H9 (cell line): ENCODE results near the gene DOLPP1. TPM values are rescaled to one million over a fixed set of nuclear protein-coding genes. Genes with fewer than 3 reads are reported as not detected.

Experiments used
- DNase-seq: peaks from one replicate; pipeline ENCODE4 v3.0.0-alpha.2; 2017
- H2AFZ ChIP-seq: one replicate; pipeline ENCODE4 v1.6.1; 2013; ENCODE audit warnings: mild to moderate bottlenecking, low read length, control low read depth, moderate library complexity
- H2AK5ac ChIP-seq: 2 replicates; pipeline ENCODE4 v1.6.1; 2013; ENCODE audit warnings: low read length, control low read depth, mixed read lengths; ENCODE audit not compliant: insufficient read length
- H2BK120ac ChIP-seq: one replicate; pipeline ENCODE4 v1.6.1; 2013; ENCODE audit warnings: low read depth, mild to moderate bottlenecking, low read length, control low read depth, inconsistent platforms; ENCODE audit not compliant: poor library complexity, severe bottlenecking
- H2BK12ac ChIP-seq: 2 replicates; pipeline ENCODE4 v1.6.1; 2013; ENCODE audit warnings: low read length, control low read depth, mixed read lengths, low read depth; ENCODE audit not compliant: insufficient read length
- H2BK15ac ChIP-seq: 2 replicates; pipeline ENCODE4 v1.6.1; 2013; ENCODE audit warnings: low read depth, low read length, control low read depth
- H2BK20ac ChIP-seq: one replicate; pipeline ENCODE4 v1.6.1; 2013; ENCODE audit warnings: low read depth, mild to moderate bottlenecking, low read length, control low read depth, inconsistent platforms; ENCODE audit not compliant: poor library complexity, severe bottlenecking
- H2BK5ac ChIP-seq: 2 replicates; pipeline ENCODE4 v1.6.1; 2013; ENCODE audit warnings: low read length, control low read depth, mixed read lengths; ENCODE audit not compliant: insufficient read length
- H3K14ac ChIP-seq: 2 replicates; pipeline ENCODE4 v1.6.1; 2013; ENCODE audit warnings: low read length, control low read depth; ENCODE audit not compliant: insufficient read depth
- H3K18ac ChIP-seq: 2 replicates; pipeline ENCODE4 v1.6.1; 2013; ENCODE audit warnings: low read depth, mild to moderate bottlenecking, mixed read lengths, low read length, control low read depth; ENCODE audit not compliant: insufficient read length
- H3K23ac ChIP-seq: 2 replicates; pipeline ENCODE4 v1.6.1; 2013; ENCODE audit warnings: low read length, control low read depth, mixed read lengths, low read depth; ENCODE audit not compliant: insufficient read length
- H3K23me2 ChIP-seq: 2 replicates; pipeline ENCODE4 v1.6.1; 2013; ENCODE audit warnings: low read depth, mild to moderate bottlenecking, mixed read lengths, low read length, control low read depth; ENCODE audit not compliant: insufficient read length, poor library complexity, severe bottlenecking
- H3K27ac ChIP-seq: 2 replicates; pipeline ENCODE4 v1.5.1; 2013; ENCODE audit warnings: low read length, control low read depth, mixed read lengths, low read depth; ENCODE audit not compliant: insufficient read length
- H3K27me3 ChIP-seq: 2 replicates; pipeline ENCODE4 v1.6.1; 2013; ENCODE audit warnings: low read length, control low read depth, inconsistent platforms; ENCODE audit not compliant: insufficient read depth
- H3K4ac ChIP-seq: 2 replicates; pipeline ENCODE4 v1.6.1; 2013; ENCODE audit warnings: low read depth, mild to moderate bottlenecking, control low read depth, inconsistent platforms, low read length, moderate library complexity
- H3K4me1 ChIP-seq: 2 replicates; pipeline ENCODE4 v1.6.1; 2013; ENCODE audit warnings: low read length, control low read depth, inconsistent platforms; ENCODE audit not compliant: insufficient read depth
- H3K4me2 ChIP-seq: 2 replicates; pipeline ENCODE4 v1.6.1; 2013; ENCODE audit warnings: low read length, control low read depth, mixed read lengths; ENCODE audit not compliant: insufficient read length, insufficient read depth
- H3K56ac ChIP-seq: 2 replicates; pipeline ENCODE4 v1.6.1; 2013; ENCODE audit warnings: low read depth, mild to moderate bottlenecking, mixed read lengths, low read length, control low read depth; ENCODE audit not compliant: insufficient read length
- H3K79me1 ChIP-seq: 2 replicates; pipeline ENCODE4 v1.6.1; 2013; ENCODE audit warnings: low read depth, mild to moderate bottlenecking, moderate library complexity, low read length, control low read depth, inconsistent platforms; ENCODE audit not compliant: insufficient read depth, poor library complexity, severe bottlenecking
- H3K79me2 ChIP-seq: 2 replicates; pipeline ENCODE4 v1.6.1; 2013; ENCODE audit warnings: low read length, control low read depth, inconsistent platforms; ENCODE audit not compliant: insufficient read depth
- H3K9ac ChIP-seq: 2 replicates; pipeline ENCODE4 v1.6.1; 2013; ENCODE audit warnings: low read length, control low read depth, mixed read lengths; ENCODE audit not compliant: insufficient read length; ENCODE audit errors: extremely low read depth
- H3K9me3 ChIP-seq: one replicate; pipeline ENCODE4 v1.6.1; 2013; ENCODE audit warnings: low read depth, low read length, inconsistent platforms; ENCODE audit not compliant: control insufficient read depth
- H3T11ph ChIP-seq: one replicate; pipeline ENCODE4 v1.6.1; 2013; ENCODE audit warnings: mild to moderate bottlenecking, low read length, control low read depth, inconsistent platforms
- H4K20me1 ChIP-seq: one replicate; pipeline ENCODE4 v1.6.1; 2013; ENCODE audit not compliant: control insufficient read depth, insufficient read length, insufficient read depth
- H4K5ac ChIP-seq: 2 replicates; pipeline ENCODE4 v1.6.1; 2013; ENCODE audit warnings: low read depth, mild to moderate bottlenecking, mixed read lengths, low read length, control low read depth; ENCODE audit not compliant: insufficient read length
- H4K8ac ChIP-seq: replicated peaks from 2 replicates; pipeline ENCODE4 v1.6.1; 2013; ENCODE audit warnings: low read length, control low read depth, mixed read lengths, low read depth; ENCODE audit not compliant: insufficient read length
- H4K91ac ChIP-seq: 2 replicates; pipeline ENCODE4 v1.6.1; 2013; ENCODE audit warnings: low read depth, mild to moderate bottlenecking, moderate library complexity, mixed read lengths, low read length, control low read depth; ENCODE audit not compliant: insufficient read length
- H3K27ac Mint-ChIP-seq, 3 experiments: 2 replicates in 2 of 3; 3 replicates in 1 of 3; pipeline ENCODE4 v1.8.0; 2020 to 2021; ENCODE audit warnings: mixed read lengths in 3 of 3, mild to moderate bottlenecking in 1 of 3, moderate library complexity in 1 of 3
- H3K27me3 Mint-ChIP-seq: 2 replicates; pipeline ENCODE4 v1.8.0; 2021; ENCODE audit warnings: low read depth, mild to moderate bottlenecking, moderate library complexity, mixed read lengths
- H3K36me3 Mint-ChIP-seq, 3 experiments: 2 replicates in 2 of 3; 3 replicates in 1 of 3; pipeline ENCODE4 v1.8.0; 2020 to 2021; ENCODE audit warnings: low read depth in 3 of 3, mixed read lengths in 3 of 3; ENCODE audit not compliant: insufficient read depth in 1 of 3
- H3K4me1 Mint-ChIP-seq, 2 experiments: 2 replicates each; pipeline ENCODE4 v1.8.0; 2020; ENCODE audit warnings: mixed read lengths in 2 of 2
- H3K4me3 Mint-ChIP-seq, 2 experiments: 2 replicates in 1 of 2; 3 replicates in 1 of 2; pipeline ENCODE4 v1.8.0; 2020 to 2021; ENCODE audit warnings: mild to moderate bottlenecking in 2 of 2, mixed read lengths in 2 of 2, moderate library complexity in 1 of 2
- H3K9me3 Mint-ChIP-seq, 2 experiments: 2 replicates in 1 of 2; 3 replicates in 1 of 2; pipeline ENCODE4 v1.8.0; 2020; ENCODE audit warnings: mild to moderate bottlenecking in 2 of 2, mixed read lengths in 2 of 2, moderate library complexity in 1 of 2
- CTCF ChIP-seq: fragments of 200-600 bp; sonication (generic); conservative IDR thresholded peaks from 3 replicates; pipeline ENCODE4 v1.8.0; 2021; ENCODE audit warnings: antibody characterized with exemption, mild to moderate bottlenecking
- WGBS: extraction: QIAGEN DNeasy Blood & Tissue Kit; methylation state at CpG from one replicate; pipeline ENCODE4 v1.1.7; 2013; ENCODE audit warnings: missing lambda C conversion rate, low lambda C conversion rate, mixed read lengths; ENCODE audit not compliant: insufficient read length; ENCODE audit errors: extremely low coverage; 5-methylcytosine and 5-hydroxymethylcytosine counted together
- total RNA-seq: library from RNA; stranded (reverse); gene quantifications from 2 replicates; pipeline ENCODE4 v1.2.1, GENCODE V29; 2021

DOLPP1 gene
- total RNA-seq, 1 experiment from 2014 or later: 42.6 TPM

GRCh38 chr9:129063061-129063460 is 17.9 kb upstream of the DOLPP1 start:
- H3K23me2 ChIP-seq: no peaks in the 10 kb centered on the region
- no CpG with 5 or more reads among the region's 9 CpGs for WGBS

More at GRCh38 chr9:129063061-129063460, 17.9 kb upstream of the DOLPP1 start:
- no peak overlapping the region for H3K9ac ChIP-seq
- H2BK20ac ChIP-seq: no peak overlapping the region
- H3K79me2 ChIP-seq: no peaks in the 10 kb centered on the region
- no peak overlapping the region for H3K27ac Mint-ChIP-seq
- no peak overlapping the region for H3K27ac ChIP-seq
- no peak overlapping the region for H3K4me2 ChIP-seq
- H3K18ac ChIP-seq: no peak overlapping the region
- no peaks in the 10 kb centered on the region for H4K20me1 ChIP-seq
- TF ChIP-seq CTCF: no peak
- H2AFZ ChIP-seq: no peak overlapping the region
- no peak for DNase-seq
- no peaks in the 10 kb centered on the region for H3K79me1 ChIP-seq
- H3K9me3 ChIP-seq: no peaks in the 10 kb centered on the region
- H3K9me3 Mint-ChIP-seq: no peaks in the 10 kb centered on the region
- H3K27me3 Mint-ChIP-seq: no peaks in the 10 kb centered on the region; the same call in 1 of the 2 replicates
- H2BK15ac ChIP-seq: no peak overlapping the region
- no peak overlapping the region for H3K56ac ChIP-seq
- no peaks in the 10 kb centered on the region for H3K27me3 ChIP-seq
- peaks cover 19 to 56% (median 49%) of the 10 kb centered on the region in 3 experiments; a peak in 6 of 7 replicates for H3K36me3 Mint-ChIP-seq
- H4K91ac ChIP-seq: no peak overlapping the region
- H3K4me1 ChIP-seq: no peaks in the 10 kb centered on the region
- H3K4ac ChIP-seq: no peak overlapping the region
- no peak overlapping the region for H4K8ac ChIP-seq
- no peak overlapping the region for H2BK5ac ChIP-seq
- H3K23ac ChIP-seq: no peak overlapping the region
- H4K5ac ChIP-seq: no peak overlapping the region
- no peak overlapping the region for H3K4me3 Mint-ChIP-seq
- no peaks in the 10 kb centered on the region for H3K4me1 Mint-ChIP-seq
- H3K14ac ChIP-seq: no peak overlapping the region
- no peak overlapping the region for H2BK12ac ChIP-seq
- no peak overlapping the region for H2BK120ac ChIP-seq
- H3T11ph ChIP-seq: no peak overlapping the region
- H2AK5ac ChIP-seq: no peak overlapping the region
